K562 (cell line): ENCODE results near the gene FCSK. TPM values are rescaled to one million over a fixed set of nuclear protein-coding genes. Genes with fewer than 3 reads are reported as not detected.

Experiments
- ELK3 ChIP-seq: fragments of 450-650 bp; formaldehyde crosslinking; IDR thresholded peaks from 2 replicates; pipeline ENCODE4 v1.4.0; 2020; ENCODE audit warnings: mild to moderate bottlenecking
- ESRRB ChIP-seq: fragments of 250-450 bp; sonication (Bioruptor Pico); IDR thresholded peaks from 2 replicates; pipeline ENCODE4 v1.5.0; 2020; ENCODE audit warnings: mild to moderate bottlenecking, moderate library complexity, borderline replicate concordance
- FOXA3 ChIP-seq, 2 experiments: fragments of 450-650 bp in 1 of 2; sonication (generic) in 1 of 2; formaldehyde crosslinking; IDR thresholded peaks in 1 of 2; conservative IDR thresholded peaks in 1 of 2; 2 replicates each; pipeline versions ENCODE4 v1.4.0 to v1.8.0; 2020 to 2022; ENCODE audit warnings: mild to moderate bottlenecking in 2 of 2, missing genetic modification reagents in 1 of 2
- MCM2 ChIP-seq: fragments of 450-650 bp; IDR thresholded peaks from 2 replicates; pipeline ENCODE4 v1.6.1; 2017; ENCODE audit warnings: low read depth, mild to moderate bottlenecking
- NR1H2 ChIP-seq: sonication (generic); formaldehyde crosslinking; IDR thresholded peaks from 2 replicates; pipeline ENCODE4 v1.4.0; 2020; ENCODE audit warnings: mild to moderate bottlenecking, missing genetic modification reagents
- POLR2AphosphoS2 ChIP-seq: IDR thresholded peaks from 2 replicates; pipeline ENCODE4 v1.6.1; 2012; ENCODE audit warnings: low read length, improper control_type of control experiment
- RBBP5 ChIP-seq: fragments of 200-600 bp; sonication (generic); IDR thresholded peaks from 2 replicates; pipeline ENCODE4 v1.6.1; 2012; ENCODE audit warnings: borderline replicate concordance, mild to moderate bottlenecking, low read length, control low read depth, inconsistent platforms; ENCODE audit not compliant: insufficient read depth, poor library complexity, severe bottlenecking
- SMAD4 ChIP-seq: fragments of 250-450 bp; sonication (Bioruptor Pico); conservative IDR thresholded peaks from 2 replicates; pipeline ENCODE4 v1.8.0; 2021; ENCODE audit warnings: inconsistent platforms, mild to moderate bottlenecking, moderate library complexity
- SMARCE1 ChIP-seq: fragments of 450-650 bp; IDR thresholded peaks from 2 replicates; pipeline ENCODE4 v1.7.1; 2016; ENCODE audit warnings: mild to moderate bottlenecking
- STAT6 ChIP-seq: sonication (generic); formaldehyde crosslinking; IDR thresholded peaks from 2 replicates; pipeline ENCODE4 v1.8.1; 2023; ENCODE audit warnings: mild to moderate bottlenecking, missing genetic modification reagents
- XRCC4 ChIP-seq: IDR thresholded peaks from one replicate; pipeline ENCODE4 v1.6.1; 2011; ENCODE audit not compliant: insufficient read depth, insufficient read length; ENCODE audit errors: extremely low read depth
- ZNF436 ChIP-seq: fragments of 250-450, 450-650 bp; sonication (Bioruptor Pico); formaldehyde crosslinking; IDR thresholded peaks from 2 replicates; pipeline ENCODE4 v1.7.0; 2020; ENCODE audit warnings: mild to moderate bottlenecking
- ZNF444 ChIP-seq: fragments of 250-450 bp; sonication (Bioruptor Pico); IDR thresholded peaks from 2 replicates; pipeline ENCODE4 v1.4.0; 2020; ENCODE audit warnings: mild to moderate bottlenecking, moderate library complexity
- ZNF57 ChIP-seq: fragments of 450-650 bp; formaldehyde crosslinking; IDR thresholded peaks from 2 replicates; pipeline ENCODE4 v1.4.0; 2020; ENCODE audit warnings: mild to moderate bottlenecking, moderate library complexity
- polyA plus RNA-seq, 8 experiments: library from polyadenylated mRNA; depleted of rRNA in 4 of 8; stranded (reverse) in 5 of 8; unstranded in 3 of 8; fragments of >200 nt; fragmentation: Nextera tagmentation in 2 of 8; fragmentation: Illumina TruSeq in 1 of 8; extraction: Ambion mirVana in 2 of 8; extraction: Trizol in 1 of 8; gene quantifications; 2 replicates each; pipeline versions ENCODE4 v1.2.1 to v1.2.3, GENCODE V29; 2011 to 2014; ENCODE audit warnings: inconsistent platforms in 1 of 8, missing spikeins in 1 of 8
- total RNA-seq, 7 experiments: library from RNA; depleted of rRNA in 6 of 7; stranded (reverse); fragments of >200 nt in 6 of 7; fragmentation: Illumina TruSeq in 2 of 7; extraction: Trizol in 2 of 7; gene quantifications; 2 replicates each; pipeline versions ENCODE4 v1.2.1 to v1.2.3, GENCODE V29; 2011 to 2021; ENCODE audit warnings: low replicate concordance in 1 of 7
- TF ChIP-seq, protein P1 (sequence below): IDR thresholded peaks from 2 replicates; pipeline ENCODE4 v1.6.1; 2011; ENCODE audit warnings: borderline replicate concordance, low read depth, mild to moderate bottlenecking, moderate library complexity, low read length; ENCODE audit not compliant: insufficient read depth, poor library complexity, severe bottlenecking
- TF ChIP-seq, protein P2 (sequence below): sonication (generic); formaldehyde crosslinking; IDR thresholded peaks from 2 replicates; pipeline ENCODE4 v1.9.0; 2022; ENCODE audit warnings: mild to moderate bottlenecking, missing genetic modification reagents
- TF ChIP-seq, protein P3 (sequence below): fragments of 150-350 bp; conservative IDR thresholded peaks from 2 replicates; pipeline ENCODE4 v1.6.1; 2014; ENCODE audit warnings: low read length

Gene FCSK
- total and polyA plus RNA-seq, 9 of the 15 experiments (the other 6 are each of a cell fraction or from before 2014, with no cell fraction given): 0.92 to 18.6 (median 8.3) TPM

DNA sequence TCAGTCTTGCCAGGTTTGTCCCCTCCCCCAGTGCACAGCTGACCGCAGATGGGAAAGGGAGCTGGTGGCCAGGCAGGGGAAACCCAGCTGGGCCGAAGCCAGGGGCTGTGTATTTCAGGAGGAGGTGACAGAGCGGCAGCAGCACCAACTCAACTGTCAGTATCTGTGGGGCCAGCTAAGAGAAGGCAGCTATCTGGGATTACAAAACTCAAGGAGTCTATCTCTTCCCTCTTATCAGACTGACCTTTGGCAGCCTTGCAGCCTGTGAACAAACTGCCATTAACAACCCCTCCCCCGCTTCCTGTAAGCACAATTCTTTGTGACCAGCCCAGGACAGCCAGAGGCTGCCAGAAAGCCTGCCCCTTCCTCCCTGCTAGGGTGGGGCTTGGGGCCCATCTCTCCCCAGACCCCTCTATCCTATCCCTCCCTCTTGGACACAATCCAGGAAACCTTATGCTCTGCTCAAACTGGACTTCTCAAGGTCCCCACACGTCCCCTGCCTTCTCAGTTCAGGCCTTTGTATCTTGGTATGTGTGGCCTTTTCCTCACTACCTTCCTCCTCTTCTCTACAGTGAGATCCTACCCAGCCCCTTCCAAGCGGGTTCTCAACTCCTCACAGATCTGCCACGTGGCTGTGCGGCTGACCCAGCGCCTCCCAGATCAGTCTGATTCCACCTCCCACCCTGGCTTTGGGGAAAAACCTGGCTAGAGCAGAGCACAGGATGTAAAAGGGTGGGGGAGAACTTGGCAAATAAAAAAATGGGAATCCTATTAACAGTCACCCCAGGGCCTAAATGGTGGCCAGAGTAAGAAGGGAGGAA is 26.0 kb upstream of the FCSK start (continued):
- TF ChIP-seq ZNF436 (CRISPR knock-in tag) (no peak), NR1H2 (CRISPR knock-in tag) (no peak), SMARCE1 (peak; percentile 97), FOXA3 (CRISPR knock-in tag; conservative IDR thresholded peaks at IDR 0.05 in 1 of 2, IDR thresholded peaks at IDR 0.05 in 1 of 2) (peak; percentile 4 to 81; a peak in 2 of 4 replicates), RBBP5 (peak; percentile 58), SMAD4 (peak; percentile 99), ZNF57 (CRISPR knock-in tag) (no peak), POLR2AphosphoS2 (peak; percentile 85), STAT6 (CRISPR knock-in tag) (no peak), ESRRB (no peak), ELK3 (no peak), XRCC4 (no peak), MCM2 (no peak), ZNF444 (peak; percentile 15; the same call in 1 of the 2 replicates)
- TF ChIP-seq, protein P1, sequence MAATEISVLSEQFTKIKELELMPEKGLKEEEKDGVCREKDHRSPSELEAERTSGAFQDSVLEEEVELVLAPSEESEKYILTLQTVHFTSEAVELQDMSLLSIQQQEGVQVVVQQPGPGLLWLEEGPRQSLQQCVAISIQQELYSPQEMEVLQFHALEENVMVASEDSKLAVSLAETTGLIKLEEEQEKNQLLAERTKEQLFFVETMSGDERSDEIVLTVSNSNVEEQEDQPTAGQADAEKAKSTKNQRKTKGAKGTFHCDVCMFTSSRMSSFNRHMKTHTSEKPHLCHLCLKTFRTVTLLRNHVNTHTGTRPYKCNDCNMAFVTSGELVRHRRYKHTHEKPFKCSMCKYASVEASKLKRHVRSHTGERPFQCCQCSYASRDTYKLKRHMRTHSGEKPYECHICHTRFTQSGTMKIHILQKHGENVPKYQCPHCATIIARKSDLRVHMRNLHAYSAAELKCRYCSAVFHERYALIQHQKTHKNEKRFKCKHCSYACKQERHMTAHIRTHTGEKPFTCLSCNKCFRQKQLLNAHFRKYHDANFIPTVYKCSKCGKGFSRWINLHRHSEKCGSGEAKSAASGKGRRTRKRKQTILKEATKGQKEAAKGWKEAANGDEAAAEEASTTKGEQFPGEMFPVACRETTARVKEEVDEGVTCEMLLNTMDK: no peak
- TF ChIP-seq, protein P2, sequence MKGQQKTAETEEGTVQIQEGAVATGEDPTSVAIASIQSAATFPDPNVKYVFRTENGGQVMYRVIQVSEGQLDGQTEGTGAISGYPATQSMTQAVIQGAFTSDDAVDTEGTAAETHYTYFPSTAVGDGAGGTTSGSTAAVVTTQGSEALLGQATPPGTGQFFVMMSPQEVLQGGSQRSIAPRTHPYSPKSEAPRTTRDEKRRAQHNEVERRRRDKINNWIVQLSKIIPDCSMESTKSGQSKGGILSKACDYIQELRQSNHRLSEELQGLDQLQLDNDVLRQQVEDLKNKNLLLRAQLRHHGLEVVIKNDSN (CRISPR knock-in tag): peak; percentile 62
- TF ChIP-seq, protein P3, sequence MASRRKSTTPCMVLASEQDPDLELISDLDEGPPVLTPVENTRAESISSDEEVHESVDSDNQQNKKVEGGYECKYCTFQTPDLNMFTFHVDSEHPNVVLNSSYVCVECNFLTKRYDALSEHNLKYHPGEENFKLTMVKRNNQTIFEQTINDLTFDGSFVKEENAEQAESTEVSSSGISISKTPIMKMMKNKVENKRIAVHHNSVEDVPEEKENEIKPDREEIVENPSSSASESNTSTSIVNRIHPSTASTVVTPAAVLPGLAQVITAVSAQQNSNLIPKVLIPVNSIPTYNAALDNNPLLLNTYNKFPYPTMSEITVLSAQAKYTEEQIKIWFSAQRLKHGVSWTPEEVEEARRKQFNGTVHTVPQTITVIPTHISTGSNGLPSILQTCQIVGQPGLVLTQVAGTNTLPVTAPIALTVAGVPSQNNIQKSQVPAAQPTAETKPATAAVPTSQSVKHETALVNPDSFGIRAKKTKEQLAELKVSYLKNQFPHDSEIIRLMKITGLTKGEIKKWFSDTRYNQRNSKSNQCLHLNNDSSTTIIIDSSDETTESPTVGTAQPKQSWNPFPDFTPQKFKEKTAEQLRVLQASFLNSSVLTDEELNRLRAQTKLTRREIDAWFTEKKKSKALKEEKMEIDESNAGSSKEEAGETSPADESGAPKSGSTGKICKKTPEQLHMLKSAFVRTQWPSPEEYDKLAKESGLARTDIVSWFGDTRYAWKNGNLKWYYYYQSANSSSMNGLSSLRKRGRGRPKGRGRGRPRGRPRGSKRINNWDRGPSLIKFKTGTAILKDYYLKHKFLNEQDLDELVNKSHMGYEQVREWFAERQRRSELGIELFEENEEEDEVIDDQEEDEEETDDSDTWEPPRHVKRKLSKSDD: 0 out of 2 replicates have a peak, but pooled peaks have one; percentile 17
